ENCODE data around the gene RNF13. TPM values are rescaled to one million over a fixed set of nuclear protein-coding genes. Genes with fewer than 3 reads are reported as not detected.

RNF13 gene
- total and polyA plus RNA-seq, 2 of the 4 experiments (the other 2 are of a cell fraction): 12.8 to 29.8 TPM

DNA sequence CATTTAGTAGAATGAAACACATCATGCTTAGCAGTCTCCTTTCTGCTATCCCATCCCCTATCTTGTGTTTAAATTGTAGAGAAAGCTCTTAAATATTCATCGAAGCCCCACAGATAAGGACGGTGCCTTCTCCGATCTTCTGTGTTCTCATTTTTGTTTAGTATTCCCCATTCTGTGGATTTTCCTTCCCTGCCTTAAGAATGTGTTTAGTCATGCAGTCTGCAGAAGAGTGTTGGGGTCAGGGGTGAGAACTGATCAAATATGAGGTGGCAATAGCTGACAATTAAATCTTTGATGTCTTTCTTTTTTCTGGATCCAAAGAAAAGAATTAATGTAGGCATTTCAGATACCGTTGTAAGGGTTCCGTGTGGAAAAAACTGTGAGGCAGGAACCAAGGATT, 11.4 kb upstream of the RNF13 start:
- Histone ChIP-seq H2BK20ac (ENCODE audit: low read depth, low read length) (no peak overlapping the region), H4K91ac (ENCODE audit: insufficient read depth, low read depth, low read length) (no peak overlapping the region), H2BK5ac (ENCODE audit: low read depth, low read length, poor library complexity, severe bottlenecking) (no peak overlapping the region), H2AK5ac (ENCODE audit: low read depth, low read length) (no peak overlapping the region), H3K79me1 (ENCODE audit: low read depth in 1 of 2, low read length in 2 of 2) (no peaks in the 10 kb centered on the region), H3K9me3 (ENCODE audit: control insufficient read depth, insufficient read depth, low read length) (no peaks in the 10 kb centered on the region), H2BK15ac (ENCODE audit: low read depth, low read length) (no peak overlapping the region), H3K56ac (ENCODE audit: extremely low read depth, insufficient read depth, low read length) (no peak overlapping the region), H3K4me3 (ENCODE audit: insufficient read depth, low read depth, low read length) (no peak overlapping the region), H3K18ac (ENCODE audit: low read depth, low read length) (no peak overlapping the region), H2AFZ (replicated peaks; ENCODE audit: low read length, poor library complexity) (no peak overlapping the region), H3K9ac (ENCODE audit: low read depth, low read length) (no peak overlapping the region), H3K4me1 (ENCODE audit: control insufficient read depth, insufficient read depth, low read length) (no peaks in the 10 kb centered on the region), H3K4me2 (ENCODE audit: low read depth, low read length) (no peak overlapping the region), H3K4ac (ENCODE audit: low read depth, low read length) (no peak overlapping the region), H3K36me3 (ENCODE audit: control insufficient read depth, insufficient read depth, low read length) (no peaks in the 10 kb centered on the region), H4K20me1 (ENCODE audit: insufficient read depth, low read length) (no peaks in the 10 kb centered on the region), H2AK9ac (replicated peaks; ENCODE audit: low read depth, low read length, poor library complexity) (no peak overlapping the region), H3K14ac (replicated peaks; ENCODE audit: low read depth, low read length) (no peak overlapping the region), H3K23ac (ENCODE audit: low read depth, low read length) (no peak overlapping the region), H2BK120ac (ENCODE audit: low read depth, low read length) (no peak overlapping the region), H3K9me1 (ENCODE audit: insufficient read depth, low read length) (no peaks in the 10 kb centered on the region), H3K27me3 (ENCODE audit: control insufficient read depth, insufficient read depth, low read length) (no peaks in the 10 kb centered on the region), H4K5ac (ENCODE audit: low read depth, low read length) (no peak overlapping the region), H4K8ac (ENCODE audit: low read depth in 2 of 2, low read length in 2 of 2) (no peak overlapping the region), H3K27ac (ENCODE audit: insufficient read depth, low read length) (no peak overlapping the region)
- POLR2A ChIA-PET (ENCODE audit: unreplicated experiment): interaction anchor here (0.6 kb wide), 1 partner anchor 240 kb away, joined by 3 read pairs; no protein-coding TSS in a partner anchor
- dilution Hi-C loops (cut with HindIII; ENCODE audit: low sequenced_read_pairs, unreplicated experiment): no loop called here
- no peak for TF ChIP-seq MXI1 (IDR thresholded peaks at IDR 0.05; ENCODE audit: borderline replicate concordance, low read depth, low read length)
- no peak for TF ChIP-seq BHLHE40 (IDR thresholded peaks at IDR 0.05; ENCODE audit: low read depth, low read length)
- TF ChIP-seq CEBPB (IDR thresholded peaks at IDR 0.05; ENCODE audit: low read depth, low read length): no peak
- no peak for TF ChIP-seq CHD1 (IDR thresholded peaks at IDR 0.05; ENCODE audit: low read depth, low read length)
- TF ChIP-seq, protein P1, sequence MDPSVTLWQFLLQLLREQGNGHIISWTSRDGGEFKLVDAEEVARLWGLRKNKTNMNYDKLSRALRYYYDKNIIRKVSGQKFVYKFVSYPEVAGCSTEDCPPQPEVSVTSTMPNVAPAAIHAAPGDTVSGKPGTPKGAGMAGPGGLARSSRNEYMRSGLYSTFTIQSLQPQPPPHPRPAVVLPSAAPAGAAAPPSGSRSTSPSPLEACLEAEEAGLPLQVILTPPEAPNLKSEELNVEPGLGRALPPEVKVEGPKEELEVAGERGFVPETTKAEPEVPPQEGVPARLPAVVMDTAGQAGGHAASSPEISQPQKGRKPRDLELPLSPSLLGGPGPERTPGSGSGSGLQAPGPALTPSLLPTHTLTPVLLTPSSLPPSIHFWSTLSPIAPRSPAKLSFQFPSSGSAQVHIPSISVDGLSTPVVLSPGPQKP (IDR thresholded peaks at IDR 0.05; ENCODE audit: borderline replicate concordance, low read depth, low read length): no peak
- no peak for TF ChIP-seq NFE2L2 (IDR thresholded peaks at IDR 0.05; ENCODE audit: low read depth, low read length)
- no peak for TF ChIP-seq FOS (IDR thresholded peaks at IDR 0.05; ENCODE audit: low read depth, low read length)
- TF ChIP-seq SMC3 (IDR thresholded peaks at IDR 0.05; ENCODE audit: low read depth, low read length): no peak
- TF ChIP-seq RFX5 (IDR thresholded peaks at IDR 0.05; ENCODE audit: low read depth, low read length): no peak
- TF ChIP-seq RCOR1 (IDR thresholded peaks at IDR 0.05; ENCODE audit: insufficient replicate concordance, low read length): no peak
- TF ChIP-seq USF2 (IDR thresholded peaks at IDR 0.05; ENCODE audit: low read depth, low read length): no peak
- no peak for TF ChIP-seq MAFK (IDR thresholded peaks at IDR 0.05; ENCODE audit: low read depth, low read length)
- TF ChIP-seq RAD21 (IDR thresholded peaks at IDR 0.05; ENCODE audit: low read length): no peak
- ATAC-seq (ENCODE audit: low read depth) (peak; percentile 42; the same call in 1 of the 2 replicates), DNase-seq (no peak)
- no CpG with 5 or more reads among the region's 5 CpGs for WGBS, 2 experiments (ENCODE audit: extremely low coverage in 2 of 2, insufficient read length in 1 of 2)
- BruUV-seq (replicated peaks): no TSS peak
- in situ Hi-C loops (cut with MboI; ENCODE audit: low sequenced_read_pairs): no loop called here
- CTCF ChIA-PET: no interaction called here
- intact Hi-C loops (cut with micrococcal nuclease): no loop called here

All from IMR-90 (cell line).